ENCODE data around the gene VASN.

The VASN gene

GRCh38 chr16:4390266-4391260, 18.9 kb downstream of the VASN start:
- Histone ChIP-seq H3K9me3 (replicated peaks in 1 of 2; ENCODE audit: control insufficient read depth in 2 of 2, insufficient read depth in 1 of 2, low read depth in 1 of 2, low read length in 2 of 2) (no peaks in the 10 kb centered on the region), H3K4me3 (ENCODE audit: low read length in 2 of 2) (peak overlapping the region in 1 of 2 donors; percentile 19), H3K4me1 (ENCODE audit: control insufficient read depth in 2 of 2, insufficient read depth in 1 of 2, low read depth in 1 of 2, low read length in 2 of 2) (peaks cover 45 to 53% of the 10 kb centered on the region in 2 donors), H3K36me3 (replicated peaks in 1 of 2; ENCODE audit: control insufficient read depth in 2 of 2, insufficient read depth in 2 of 2, low read length in 2 of 2) (peaks cover 0 to 2% of the 10 kb centered on the region in 2 donors), H3K14ac (ENCODE audit: low read length) (no peak overlapping the region), H3K27ac (replicated peaks; ENCODE audit: low read length) (no peak overlapping the region), H3K23ac (ENCODE audit: low read depth, low read length, poor library complexity) (no peak overlapping the region), H2BK120ac (ENCODE audit: low read depth, low read length) (no peak overlapping the region), H2AK5ac (ENCODE audit: low read depth, low read length) (peak overlapping the region; percentile 20), H2BK5ac (ENCODE audit: low read length) (no peak overlapping the region), H4K8ac (ENCODE audit: low read depth, low read length) (no peak overlapping the region), H3K18ac (ENCODE audit: low read length) (peak overlapping the region; percentile 82), H2BK12ac (ENCODE audit: low read length) (peak overlapping the region; percentile 82), H2AFZ (ENCODE audit: low read length) (no peak overlapping the region), H3K9ac (ENCODE audit: low read depth, low read length, poor library complexity) (peak overlapping the region; percentile 61), H3K27me3 (ENCODE audit: control insufficient read depth in 3 of 3, insufficient read depth in 3 of 3, low read depth in 1 of 3, low read length in 3 of 3) (no peaks in the 10 kb centered on the region), H4K91ac (ENCODE audit: low read depth, low read length, poor library complexity) (no peak overlapping the region), H3K4ac (ENCODE audit: low read length) (no peak overlapping the region), H3K79me1 (ENCODE audit: low read depth, low read length) (peaks cover 3% of the 10 kb centered on the region), H2BK15ac (ENCODE audit: low read length) (peak overlapping the region; percentile 25), H3K4me2 (ENCODE audit: insufficient read depth, low read length, poor library complexity, severe bottlenecking) (no peak overlapping the region)
- DNase-seq (ENCODE audit: low spot score), result no peak
- no CpG with 5 or more reads among the region's 18 CpGs for WGBS, 2 donors (ENCODE audit: extremely low coverage in 2 of 2, insufficient read length in 2 of 2, insufficient replicate concordance in 1 of 2)

- no peaks in the 10 kb centered on the region for H3K27me3 ChIP-seq (ENCODE audit: control insufficient read depth in 3 of 3, insufficient read depth in 3 of 3, low read depth in 1 of 3, low read length in 3 of 3)
- peak overlapping the region; percentile 73 for H3K23ac ChIP-seq (ENCODE audit: low read depth, low read length, poor library complexity)
- H2BK15ac ChIP-seq (ENCODE audit: low read length), result peak overlapping the region; percentile 23
- no peak overlapping the region for H3K4me3 ChIP-seq (ENCODE audit: low read length in 2 of 2)
- no CpG with 5 or more reads among the region's 22 CpGs for WGBS, 2 donors (ENCODE audit: extremely low coverage in 2 of 2, insufficient read length in 2 of 2, insufficient replicate concordance in 1 of 2)
- H3K4ac ChIP-seq (ENCODE audit: low read length), result peak overlapping the region; percentile 84
- peak overlapping the region; percentile 60 for H2AFZ ChIP-seq (ENCODE audit: low read length)
- peaks cover 0 to 2% of the 10 kb centered on the region in 2 donors for H3K36me3 ChIP-seq (replicated peaks in 1 of 2; ENCODE audit: control insufficient read depth in 2 of 2, insufficient read depth in 2 of 2, low read length in 2 of 2)
- peak overlapping the region; percentile 90 for H2BK12ac ChIP-seq (ENCODE audit: low read length)
- no peak overlapping the region for H4K91ac ChIP-seq (ENCODE audit: low read depth, low read length, poor library complexity)
- peak overlapping the region; percentile 58 for H3K27ac ChIP-seq (replicated peaks; ENCODE audit: low read length)
- H3K9me3 ChIP-seq (replicated peaks in 1 of 2; ENCODE audit: control insufficient read depth in 2 of 2, insufficient read depth in 1 of 2, low read depth in 1 of 2, low read length in 2 of 2), result no peaks in the 10 kb centered on the region
- H3K14ac ChIP-seq (ENCODE audit: low read length), result peak overlapping the region; percentile 63
- H4K8ac ChIP-seq (ENCODE audit: low read depth, low read length), result peak overlapping the region; percentile 43
- H3K4me2 ChIP-seq (ENCODE audit: insufficient read depth, low read length, poor library complexity, severe bottlenecking), result no peak overlapping the region
- H3K18ac ChIP-seq (ENCODE audit: low read length), result peak overlapping the region; percentile 95
- peaks cover 45 to 53% of the 10 kb centered on the region in 2 donors for H3K4me1 ChIP-seq (ENCODE audit: control insufficient read depth in 2 of 2, insufficient read depth in 1 of 2, low read depth in 1 of 2, low read length in 2 of 2)
- peak overlapping the region; percentile 72 for H2BK120ac ChIP-seq (ENCODE audit: low read depth, low read length)
- peak overlapping the region; percentile 83 for H2BK5ac ChIP-seq (ENCODE audit: low read length)
- H3K9ac ChIP-seq (ENCODE audit: low read depth, low read length, poor library complexity), result peak overlapping the region; percentile 21
- H2AK5ac ChIP-seq (ENCODE audit: low read depth, low read length), result peak overlapping the region; percentile 9
- DNase-seq (ENCODE audit: low spot score), result no peak
- H3K79me1 ChIP-seq (ENCODE audit: low read depth, low read length), result peaks cover 3% of the 10 kb centered on the region
Measured at GRCh38 chr16:4391631-4392381, 20.2 kb downstream of the VASN start.

GRCh38 chr16:4392382-4393239, 21.0 kb downstream of the VASN start:
- no peak for DNase-seq (ENCODE audit: low spot score)
- Histone ChIP-seq H3K18ac (ENCODE audit: low read length) (peak overlapping the region; percentile 95), H2BK15ac (ENCODE audit: low read length) (peak overlapping the region; percentile 99), H3K36me3 (replicated peaks in 1 of 2; ENCODE audit: control insufficient read depth in 2 of 2, insufficient read depth in 2 of 2, low read length in 2 of 2) (peaks cover 0 to 2% of the 10 kb centered on the region in 2 donors), H2BK12ac (ENCODE audit: low read length) (peak overlapping the region; percentile 10), H3K4me2 (ENCODE audit: insufficient read depth, low read length, poor library complexity, severe bottlenecking) (peak overlapping the region; percentile 25), H2AK5ac (ENCODE audit: low read depth, low read length) (peak overlapping the region; percentile 9), H3K9ac (ENCODE audit: low read depth, low read length, poor library complexity) (peak overlapping the region; percentile 44), H3K4me1 (ENCODE audit: control insufficient read depth in 2 of 2, insufficient read depth in 1 of 2, low read depth in 1 of 2, low read length in 2 of 2) (peaks cover 45 to 49% of the 10 kb centered on the region in 2 donors), H3K27me3 (ENCODE audit: control insufficient read depth in 3 of 3, insufficient read depth in 3 of 3, low read depth in 1 of 3, low read length in 3 of 3) (no peaks in the 10 kb centered on the region), H2BK120ac (ENCODE audit: low read depth, low read length) (no peak overlapping the region), H3K4me3 (ENCODE audit: low read length in 2 of 2) (no peak overlapping the region), H3K79me1 (ENCODE audit: low read depth, low read length) (peaks cover 3% of the 10 kb centered on the region), H3K14ac (ENCODE audit: low read length) (peak overlapping the region; percentile 56), H3K23ac (ENCODE audit: low read depth, low read length, poor library complexity) (peak overlapping the region; percentile 52), H3K9me3 (replicated peaks in 1 of 2; ENCODE audit: control insufficient read depth in 2 of 2, insufficient read depth in 1 of 2, low read depth in 1 of 2, low read length in 2 of 2) (no peaks in the 10 kb centered on the region), H2BK5ac (ENCODE audit: low read length) (peak overlapping the region; percentile 83), H3K4ac (ENCODE audit: low read length) (peak overlapping the region; percentile 97), H3K27ac (replicated peaks; ENCODE audit: low read length) (peak overlapping the region; percentile 58), H4K8ac (ENCODE audit: low read depth, low read length) (peak overlapping the region; percentile 98), H4K91ac (ENCODE audit: low read depth, low read length, poor library complexity) (peak overlapping the region; percentile 85), H2AFZ (ENCODE audit: low read length) (no peak overlapping the region)
- no CpG with 5 or more reads among the region's 27 CpGs for WGBS, 2 donors (ENCODE audit: extremely low coverage in 2 of 2, insufficient read length in 2 of 2, insufficient replicate concordance in 1 of 2)
